Measurements from ENCODE around the gene PSD4.

The PSD4 gene

GRCh38 chr2:113136828-113137775 lies 36.7 kb upstream of the PSD4 start:
- TF ChIP-seq, protein P1, sequence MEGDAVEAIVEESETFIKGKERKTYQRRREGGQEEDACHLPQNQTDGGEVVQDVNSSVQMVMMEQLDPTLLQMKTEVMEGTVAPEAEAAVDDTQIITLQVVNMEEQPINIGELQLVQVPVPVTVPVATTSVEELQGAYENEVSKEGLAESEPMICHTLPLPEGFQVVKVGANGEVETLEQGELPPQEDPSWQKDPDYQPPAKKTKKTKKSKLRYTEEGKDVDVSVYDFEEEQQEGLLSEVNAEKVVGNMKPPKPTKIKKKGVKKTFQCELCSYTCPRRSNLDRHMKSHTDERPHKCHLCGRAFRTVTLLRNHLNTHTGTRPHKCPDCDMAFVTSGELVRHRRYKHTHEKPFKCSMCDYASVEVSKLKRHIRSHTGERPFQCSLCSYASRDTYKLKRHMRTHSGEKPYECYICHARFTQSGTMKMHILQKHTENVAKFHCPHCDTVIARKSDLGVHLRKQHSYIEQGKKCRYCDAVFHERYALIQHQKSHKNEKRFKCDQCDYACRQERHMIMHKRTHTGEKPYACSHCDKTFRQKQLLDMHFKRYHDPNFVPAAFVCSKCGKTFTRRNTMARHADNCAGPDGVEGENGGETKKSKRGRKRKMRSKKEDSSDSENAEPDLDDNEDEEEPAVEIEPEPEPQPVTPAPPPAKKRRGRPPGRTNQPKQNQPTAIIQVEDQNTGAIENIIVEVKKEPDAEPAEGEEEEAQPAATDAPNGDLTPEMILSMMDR (IDR thresholded peaks at IDR 0.05; ENCODE audit: borderline replicate concordance, insufficient read depth, low read depth, low read length) = peak; percentile 62; the same call in 1 of the 2 replicates
- no peak overlapping the region for H3K4me3 ChIP-seq (ENCODE audit: low read depth, low read length)

- no peak overlapping the region for H3K4me3 ChIP-seq (ENCODE audit: low read depth, low read length)
- TF ChIP-seq, protein P1 (IDR thresholded peaks at IDR 0.05; ENCODE audit: borderline replicate concordance, insufficient read depth, low read depth, low read length) = no peak
Measured at GRCh38 chr2:113137827-113138226, 35.9 kb upstream of the PSD4 start.

DNA sequence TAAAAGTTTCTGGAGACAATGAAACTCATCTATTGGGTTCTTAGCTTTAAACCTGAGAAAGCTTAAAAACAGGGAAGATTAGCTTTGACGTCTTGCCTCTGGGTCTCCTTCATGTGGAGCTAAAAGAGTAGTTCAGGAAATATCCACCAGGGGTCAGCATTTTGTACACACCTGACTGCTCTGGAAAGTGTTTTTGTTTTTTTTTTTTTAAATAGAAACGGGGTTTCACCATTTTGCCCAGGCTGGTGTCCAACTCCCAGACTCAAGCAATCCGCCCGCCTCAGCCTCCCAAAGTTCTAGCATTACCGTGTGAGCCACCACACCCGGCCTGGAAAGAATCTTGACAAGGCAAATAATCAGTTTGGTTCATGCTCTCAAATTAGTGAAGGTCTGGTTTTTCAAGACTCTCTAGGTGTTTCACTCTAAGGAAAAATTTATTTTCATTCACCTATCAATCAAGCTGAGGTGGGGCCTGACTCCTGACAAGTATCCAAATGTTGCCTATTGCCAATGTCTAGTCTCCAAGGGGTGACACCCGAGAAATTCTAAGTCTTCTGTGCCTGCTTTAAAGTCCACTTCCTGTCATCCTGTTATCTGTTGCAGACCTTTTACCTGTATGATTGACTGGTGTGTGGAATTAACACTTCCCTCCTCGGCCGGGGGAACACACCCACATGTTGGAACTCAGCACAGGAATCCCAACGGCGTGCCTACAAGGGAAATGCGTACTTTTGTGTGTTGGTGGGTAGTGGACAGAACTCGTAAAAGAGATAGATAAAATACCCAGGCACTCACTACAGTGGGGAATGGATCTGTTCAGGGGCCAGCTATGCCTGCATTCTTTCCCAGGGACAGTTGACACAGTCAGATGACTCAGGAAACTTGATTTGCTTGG lies 35.1 kb upstream of the PSD4 start:
- TF ChIP-seq, protein P1 (IDR thresholded peaks at IDR 0.05; ENCODE audit: borderline replicate concordance, insufficient read depth, low read depth, low read length) = peak; percentile 59; the same call in 1 of the 2 replicates
- no peak overlapping the region for H3K4me3 ChIP-seq (ENCODE audit: low read depth, low read length)

- TF ChIP-seq, protein P1 (IDR thresholded peaks at IDR 0.05; ENCODE audit: borderline replicate concordance, insufficient read depth, low read depth, low read length) = no peak
- no peak overlapping the region for H3K4me3 ChIP-seq (ENCODE audit: low read depth, low read length)
Measured at GRCh38 chr2:113141451-113141850, 32.3 kb upstream of the PSD4 start.

DNA sequence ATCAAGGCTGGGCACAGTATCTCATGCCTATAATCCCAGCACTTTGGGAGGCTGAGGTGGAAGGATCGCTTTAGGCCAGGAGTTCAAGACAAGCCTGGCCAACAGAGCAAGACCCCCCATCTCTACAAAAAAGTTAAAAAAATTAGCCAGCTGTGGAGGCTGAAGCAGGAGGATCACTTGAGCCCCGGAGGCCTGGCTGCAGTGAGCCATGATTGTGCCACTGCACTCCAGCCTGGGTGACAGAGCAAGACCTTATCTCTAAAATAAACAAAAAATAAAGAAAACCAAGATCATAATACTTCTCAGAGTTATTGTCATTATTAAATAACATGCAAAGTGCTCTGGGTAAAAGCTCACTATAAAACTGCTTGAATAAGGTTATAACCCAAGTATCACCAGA lies 31.5 kb upstream of the PSD4 start:
- TF ChIP-seq, protein P1 (IDR thresholded peaks at IDR 0.05; ENCODE audit: borderline replicate concordance, insufficient read depth, low read depth, low read length) = no peak
- H3K4me3 ChIP-seq (ENCODE audit: low read depth, low read length) = no peak overlapping the region

DNA sequence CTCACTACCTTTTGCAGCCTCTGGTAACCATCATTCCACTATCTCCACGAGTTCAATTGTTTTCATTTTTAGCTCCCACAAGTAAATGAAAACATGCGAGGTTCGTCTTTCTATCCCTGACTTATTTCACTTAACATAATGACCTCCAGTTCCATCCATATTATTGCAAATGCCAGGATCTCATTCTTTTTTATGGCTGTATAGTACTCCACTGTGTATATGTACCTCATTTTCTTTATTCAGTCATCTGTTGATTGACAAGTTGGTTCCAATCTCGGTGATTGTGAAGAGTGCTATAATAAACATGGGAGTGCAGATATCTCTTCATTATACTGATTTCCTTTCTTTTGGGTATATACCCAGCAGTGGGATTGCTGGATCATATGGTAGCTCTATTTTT lies 29.5 kb upstream of the PSD4 start:
- TF ChIP-seq, protein P1 (IDR thresholded peaks at IDR 0.05; ENCODE audit: borderline replicate concordance, insufficient read depth, low read depth, low read length) = no peak
- no peak overlapping the region for H3K4me3 ChIP-seq (ENCODE audit: low read depth, low read length)

Data from GM12875 (cell line).